Immature natural killer cell (primary cell): Measurements from ENCODE around the gene B2M. TPM values are rescaled to one million over a fixed set of nuclear protein-coding genes. Genes with fewer than 3 reads are reported as not detected.
"Not testable (repeated sequence)": the region's sequence is repeated elsewhere in the genome, so short reads cannot be mapped to it uniquely, and the experiment has no call there.

Experiments used
- DNase-seq, 3 donors: peaks; one replicate each; pipeline ENCODE4 v3.0.0; 2022; ENCODE audit warnings: mixed read lengths in 1 of 3
- H3K27ac Mint-ChIP-seq, 6 donors: one replicate each; pipeline ENCODE4 v1.8.0; 2020; ENCODE audit warnings: mixed read lengths in 6 of 6, mild to moderate bottlenecking in 5 of 6, inconsistent platforms in 4 of 6, moderate library complexity in 3 of 6
- H3K27me3 Mint-ChIP-seq, 3 donors: one replicate each; pipeline ENCODE4 v1.8.0; 2020 to 2021; ENCODE audit warnings: low read depth in 3 of 3, mild to moderate bottlenecking in 3 of 3, mixed read lengths in 3 of 3, moderate library complexity in 3 of 3, inconsistent platforms in 1 of 3
- H3K36me3 Mint-ChIP-seq, 3 donors: one replicate each; pipeline ENCODE4 v1.8.0; 2020; ENCODE audit warnings: mixed read lengths in 3 of 3, inconsistent platforms in 2 of 3, mild to moderate bottlenecking in 2 of 3
- H3K4me1 Mint-ChIP-seq, 2 donors: one replicate each; pipeline ENCODE4 v1.8.0; 2020; ENCODE audit warnings: inconsistent platforms in 2 of 2, mild to moderate bottlenecking in 2 of 2, mixed read lengths in 2 of 2, moderate library complexity in 1 of 2
- H3K4me3 Mint-ChIP-seq, 5 donors: one replicate each; pipeline ENCODE4 v1.8.0; 2020; ENCODE audit warnings: mild to moderate bottlenecking in 5 of 5, mixed read lengths in 5 of 5, inconsistent platforms in 3 of 5, moderate library complexity in 3 of 5
- H3K9me3 Mint-ChIP-seq, 6 donors: one replicate each; pipeline ENCODE4 v1.8.0; 2020; ENCODE audit warnings: mild to moderate bottlenecking in 6 of 6, mixed read lengths in 6 of 6, inconsistent platforms in 4 of 6, moderate library complexity in 3 of 6
- polyA plus RNA-seq, 3 donors: library from polyadenylated mRNA; unstranded; fragments of 300-500 nt; fragmentation: Illumina TruSeq; gene quantifications; one replicate each; pipeline ENCODE4 v1.2.3, GENCODE V29; 2021

The B2M gene
- polyA plus RNA-seq, 3 donors from 2014 or later, result 41,154 to 70,702 (median 45,494) TPM

- peak within 1 kb of the TSS in 1 of 5 donors; percentile 56 for H3K4me3 Mint-ChIP-seq
- peaks cover 28 to 42% of the 10 kb centered on the region in 2 donors for H3K4me1 Mint-ChIP-seq
- H3K36me3 Mint-ChIP-seq, result peaks cover 0 to 10% (median 5%) of the 10 kb centered on the region in 3 donors
- no peak for DNase-seq
- H3K9me3 Mint-ChIP-seq, result no peaks in the 10 kb centered on the region
- peak within 1 kb of the TSS in 5 of 6 donors; percentile 24 to 93 (median 87) for H3K27ac Mint-ChIP-seq
- H3K27me3 Mint-ChIP-seq, result peaks cover 0 to 1% (median 0%) of the 10 kb centered on the region in 3 donors
Measured at GRCh38 chr15:44736181-44736765, 25.0 kb downstream of the B2M start, which contains the start of gene TRIM69. TRIM69 (plus strand) TSS chr15:44736528; CDS start chr15:44736705, 177 bp downstream.

- DNase-seq, result peak; percentile 62 to 71 (median 66)
- no peaks in the 10 kb centered on the region for H3K9me3 Mint-ChIP-seq
- H3K4me1 Mint-ChIP-seq, result peaks cover 19 to 28% of the 10 kb centered on the region in 2 donors
- no peaks in the 10 kb centered on the region for H3K36me3 Mint-ChIP-seq
- peak overlapping the region in 5 of 6 donors; percentile 27 to 58 (median 43) for H3K27ac Mint-ChIP-seq
- H3K27me3 Mint-ChIP-seq, result peaks cover 0 to 7% (median 0%) of the 10 kb centered on the region in 3 donors
- peak overlapping the region in 1 of 5 donors; percentile 43 for H3K4me3 Mint-ChIP-seq
Measured at GRCh38 chr15:44738340-44738984, 27.1 kb downstream of the B2M start.

GRCh38 chr15:44739222-44739847 lies 28.0 kb downstream of the B2M start:
- not testable (repeated sequence) for DNase-seq, H3K4me3 Mint-ChIP-seq, H3K27ac Mint-ChIP-seq, H3K27me3 Mint-ChIP-seq, H3K9me3 Mint-ChIP-seq, H3K36me3 Mint-ChIP-seq
- peaks cover 16 to 23% of the 10 kb centered on the region in 2 donors for H3K4me1 Mint-ChIP-seq

GRCh38 chr15:44743454-44743853 lies 32.1 kb downstream of the B2M start:
- not testable (repeated sequence) for H3K9me3 Mint-ChIP-seq, H3K4me3 Mint-ChIP-seq, H3K27me3 Mint-ChIP-seq, DNase-seq, H3K4me1 Mint-ChIP-seq, H3K27ac Mint-ChIP-seq, H3K36me3 Mint-ChIP-seq

- no peaks in the 10 kb centered on the region for H3K4me1 Mint-ChIP-seq
- no peak overlapping the region for H3K27ac Mint-ChIP-seq
- H3K27me3 Mint-ChIP-seq, result peaks cover 0 to 2% (median 0%) of the 10 kb centered on the region in 3 donors
- H3K36me3 Mint-ChIP-seq, result peaks cover 0 to 5% (median 2%) of the 10 kb centered on the region in 3 donors
- no peak overlapping the region for H3K4me3 Mint-ChIP-seq
- H3K9me3 Mint-ChIP-seq, result peaks cover 0 to 22% (median 9%) of the 10 kb centered on the region in 6 donors
- no peak for DNase-seq
Measured at GRCh38 chr15:44753345-44753744, 42.0 kb downstream of the B2M start.

- H3K9me3 Mint-ChIP-seq, result no peaks in the 10 kb centered on the region
- no peak overlapping the region for H3K27ac Mint-ChIP-seq
- H3K27me3 Mint-ChIP-seq, result peaks cover 2 to 5% (median 2%) of the 10 kb centered on the region in 3 donors
- H3K4me1 Mint-ChIP-seq, result no peaks in the 10 kb centered on the region
- no peak for DNase-seq
- H3K36me3 Mint-ChIP-seq, result no peaks in the 10 kb centered on the region
- H3K4me3 Mint-ChIP-seq, result no peak overlapping the region
Measured at GRCh38 chr15:44763187-44763586, 51.9 kb downstream of the B2M start.

GRCh38 chr15:44763848-44764247 lies 52.5 kb downstream of the B2M start:
- no peak overlapping the region for H3K4me3 Mint-ChIP-seq
- no peaks in the 10 kb centered on the region for H3K4me1 Mint-ChIP-seq
- peaks cover 2 to 5% (median 2%) of the 10 kb centered on the region in 3 donors for H3K27me3 Mint-ChIP-seq
- H3K36me3 Mint-ChIP-seq, result no peaks in the 10 kb centered on the region
- H3K27ac Mint-ChIP-seq, result no peak overlapping the region
- DNase-seq, result no peak
- no peaks in the 10 kb centered on the region for H3K9me3 Mint-ChIP-seq

GRCh38 chr15:44765036-44765435 lies 53.7 kb downstream of the B2M start:
- peaks cover 0 to 2% (median 2%) of the 10 kb centered on the region in 3 donors for H3K27me3 Mint-ChIP-seq
- no peak for DNase-seq
- H3K4me1 Mint-ChIP-seq, result no peaks in the 10 kb centered on the region
- no peak overlapping the region for H3K4me3 Mint-ChIP-seq
- no peak overlapping the region for H3K27ac Mint-ChIP-seq
- no peaks in the 10 kb centered on the region for H3K36me3 Mint-ChIP-seq
- H3K9me3 Mint-ChIP-seq, result peaks cover 0 to 3% (median under 1%) of the 10 kb centered on the region in 6 donors

Other genes with a start within 250 kb of the B2M start
- gene EIF3J, start 174.4 kb upstream of the B2M start, polyA plus RNA-seq, result 10 to 100 TPM; 16.8 to 21.0 (median 19.4) TPM
- gene SPG11, start 47.9 kb upstream of the B2M start, polyA plus RNA-seq, result 10 to 100 TPM; 22.0 to 37.3 (median 26.1) TPM
- 10 to 100 TPM; 24.8 to 49.1 (median 41.4) TPM for gene PATL2, start 194 bp upstream of the B2M start, polyA plus RNA-seq
- 10 to 100 TPM; 14.9 to 23.4 (median 19.0) TPM for gene TRIM69, start 25.0 kb downstream of the B2M start, polyA plus RNA-seq
- gene TERB2, start 245.2 kb downstream of the B2M start, polyA plus RNA-seq, result not detected